MM.1S (cell line): ENCODE data around the gene FGGY.

Source experiments
- CTCF ChIP-seq: fragments of 300-600 bp; sonication (generic); IDR thresholded peaks from 2 replicates; pipeline ENCODE4 v1.5.1; 2016; ENCODE audit warnings: antibody characterized with exemption, low read length, mixed read lengths
- EZH2 ChIP-seq: fragments of 300-600 bp; sonication (generic); optimal IDR thresholded peaks from 2 replicates; pipeline ENCODE3; 2017; ENCODE audit warnings: low read depth, mild to moderate bottlenecking, antibody characterized with exemption, low read length, mixed read lengths

DNA sequence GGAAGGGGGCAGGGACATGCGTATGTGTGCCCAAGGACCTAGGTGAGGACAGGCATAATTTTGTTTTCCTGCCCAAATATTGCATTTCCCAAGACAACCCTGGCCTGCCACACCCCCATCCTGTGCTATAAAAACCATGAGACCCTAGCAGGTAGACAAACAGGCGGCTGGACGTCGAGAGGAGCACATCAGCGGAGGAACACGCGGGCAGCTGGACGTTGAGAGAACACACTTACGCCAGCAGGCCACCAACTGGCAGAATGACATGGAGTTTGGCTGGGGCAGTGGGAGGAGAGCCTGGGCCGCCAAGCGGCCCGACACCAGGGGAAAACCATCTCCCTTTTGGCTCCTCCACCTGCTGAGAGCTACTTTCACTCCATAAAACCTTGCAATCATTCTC, 3.0 kb upstream of the FGGY start:
- TF ChIP-seq CTCF (no peak), EZH2 (no peak)
